ENCODE measurements around the gene AATF.
A peak's percentile ranks its signal among the peaks of the same experiment; 100 is the strongest.

Gene AATF, protein sequence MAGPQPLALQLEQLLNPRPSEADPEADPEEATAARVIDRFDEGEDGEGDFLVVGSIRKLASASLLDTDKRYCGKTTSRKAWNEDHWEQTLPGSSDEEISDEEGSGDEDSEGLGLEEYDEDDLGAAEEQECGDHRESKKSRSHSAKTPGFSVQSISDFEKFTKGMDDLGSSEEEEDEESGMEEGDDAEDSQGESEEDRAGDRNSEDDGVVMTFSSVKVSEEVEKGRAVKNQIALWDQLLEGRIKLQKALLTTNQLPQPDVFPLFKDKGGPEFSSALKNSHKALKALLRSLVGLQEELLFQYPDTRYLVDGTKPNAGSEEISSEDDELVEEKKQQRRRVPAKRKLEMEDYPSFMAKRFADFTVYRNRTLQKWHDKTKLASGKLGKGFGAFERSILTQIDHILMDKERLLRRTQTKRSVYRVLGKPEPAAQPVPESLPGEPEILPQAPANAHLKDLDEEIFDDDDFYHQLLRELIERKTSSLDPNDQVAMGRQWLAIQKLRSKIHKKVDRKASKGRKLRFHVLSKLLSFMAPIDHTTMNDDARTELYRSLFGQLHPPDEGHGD

DNA sequence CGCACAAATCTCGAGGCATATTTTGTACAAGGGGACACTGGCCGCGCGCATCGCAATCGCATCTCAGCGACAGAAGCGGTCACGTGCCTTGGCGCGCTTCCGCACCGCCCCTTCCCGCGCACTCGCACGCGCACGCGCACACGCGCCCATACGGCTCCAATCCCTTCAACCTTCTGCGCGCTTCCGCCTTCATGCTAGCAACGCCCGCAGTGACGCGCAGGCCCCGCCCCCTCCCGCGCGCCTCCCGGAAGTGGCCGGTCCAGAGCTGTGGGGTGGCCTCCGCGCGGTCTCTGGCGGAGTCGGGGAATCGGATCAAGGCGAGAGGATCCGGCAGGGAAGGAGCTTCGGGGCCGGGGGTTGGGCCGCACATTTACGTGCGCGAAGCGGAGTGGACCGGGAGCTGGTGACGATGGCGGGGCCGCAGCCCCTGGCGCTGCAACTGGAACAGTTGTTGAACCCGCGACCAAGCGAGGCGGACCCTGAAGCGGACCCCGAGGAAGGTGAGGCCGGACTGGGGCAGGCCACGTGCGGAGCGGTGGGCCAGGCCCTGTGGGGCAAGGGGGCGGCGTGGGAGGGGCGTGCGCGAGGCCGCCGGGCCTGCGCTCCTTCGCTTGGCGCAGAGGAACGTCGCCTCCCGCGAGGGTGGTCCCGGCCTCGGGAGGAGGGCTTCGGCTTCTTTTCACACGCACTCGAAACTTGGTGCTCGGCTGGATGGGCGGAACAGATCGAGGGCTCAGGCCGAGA lies at the start of gene AATF:
Gene AATF (plus strand): TSS at position 238 of the 744 bp plus-strand sequence. CDS start 172 bp downstream, at position 410.
- Histone ChIP-seq H3K4me3 (ENCODE audit: low read depth in 1 of 2, low read length in 2 of 2) (peak within 1 kb of the TSS; percentile 51 to 79), H3K9ac (ENCODE audit: low read length) (peak within 1 kb of the TSS; percentile 21), H3K4me1 (ENCODE audit: insufficient read depth, low read length) (peaks cover 23% of the 10 kb centered on the region), H3K27ac (ENCODE audit: low read depth, low read length) (peak within 1 kb of the TSS; percentile 83), H3K36me3 (ENCODE audit: insufficient read depth, low read length) (peaks cover 16% of the 10 kb centered on the region), H3K9me3 (ENCODE audit: low read length) (no peaks in the 10 kb centered on the region), H3K27me3 (ENCODE audit: control insufficient read depth in 1 of 2, insufficient read depth in 2 of 2, low read length in 2 of 2) (peaks cover 35 to 36% of the 10 kb centered on the region in 2 donors)

DNA sequence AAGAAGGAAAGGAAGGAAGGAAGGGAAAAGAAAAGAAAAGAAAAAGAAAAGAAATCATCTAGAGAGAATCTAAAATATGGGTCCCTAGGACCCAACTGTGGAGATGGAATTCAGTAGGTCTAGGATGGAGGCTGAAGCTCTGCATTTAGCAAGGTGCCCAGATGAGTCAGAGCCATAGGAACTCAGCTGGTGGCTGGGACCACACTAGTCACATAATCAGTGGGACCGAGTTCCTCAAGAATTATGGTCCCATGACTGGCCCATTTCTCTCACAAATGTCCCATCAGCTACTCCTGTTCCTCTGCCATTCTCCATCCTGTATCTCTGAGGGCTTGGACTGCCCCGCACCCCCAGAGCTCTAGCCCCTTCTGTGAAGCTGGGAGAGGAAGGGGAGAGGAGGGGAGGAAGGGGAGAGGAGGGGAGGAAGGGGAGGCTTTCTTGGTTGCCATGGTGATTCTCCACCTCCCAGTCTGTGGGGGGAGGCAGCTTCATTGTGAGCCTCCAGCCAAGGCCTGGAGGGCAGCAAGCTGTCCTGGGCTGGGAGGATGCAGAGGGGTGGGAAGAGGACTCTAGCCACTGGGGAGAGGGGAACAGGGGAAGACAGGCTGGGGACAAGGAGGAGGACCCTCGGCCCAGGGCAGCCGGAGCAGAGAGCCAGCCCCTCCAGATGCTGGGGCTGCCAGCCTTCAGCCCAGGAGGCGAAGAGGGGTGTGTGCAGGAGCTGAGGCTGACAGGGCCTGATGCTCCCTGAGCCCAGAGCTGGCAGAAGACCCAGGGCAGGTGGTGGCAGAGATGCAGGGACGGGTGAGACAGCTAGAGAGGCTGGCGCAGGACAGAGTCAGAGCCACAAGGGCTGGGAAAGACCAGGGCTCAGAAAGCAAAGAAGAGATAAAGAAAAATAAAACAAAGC lies 49.2 kb upstream of the AATF start:
- Histone ChIP-seq H3K9ac (ENCODE audit: low read length) (no peak overlapping the region), H3K27me3 (ENCODE audit: control insufficient read depth in 1 of 2, insufficient read depth in 2 of 2, low read length in 2 of 2) (no peaks in the 10 kb centered on the region), H3K4me1 (ENCODE audit: insufficient read depth, low read length) (no peaks in the 10 kb centered on the region), H3K4me3 (ENCODE audit: low read depth in 1 of 2, low read length in 2 of 2) (no peak overlapping the region), H3K9me3 (ENCODE audit: low read length) (no peaks in the 10 kb centered on the region), H3K36me3 (ENCODE audit: insufficient read depth, low read length) (no peaks in the 10 kb centered on the region), H3K27ac (ENCODE audit: low read depth, low read length) (no peak overlapping the region)

- no peak overlapping the region for H3K4me3 ChIP-seq (ENCODE audit: low read depth in 1 of 2, low read length in 2 of 2)
- H3K9me3 ChIP-seq (ENCODE audit: low read length): no peaks in the 10 kb centered on the region
- H3K36me3 ChIP-seq (ENCODE audit: insufficient read depth, low read length): no peaks in the 10 kb centered on the region
- H3K27ac ChIP-seq (ENCODE audit: low read depth, low read length): no peak overlapping the region
- H3K4me1 ChIP-seq (ENCODE audit: insufficient read depth, low read length): no peaks in the 10 kb centered on the region
- H3K27me3 ChIP-seq (ENCODE audit: control insufficient read depth in 1 of 2, insufficient read depth in 2 of 2, low read length in 2 of 2): no peaks in the 10 kb centered on the region
- no peak overlapping the region for H3K9ac ChIP-seq (ENCODE audit: low read length)
Observed at GRCh38 chr17:36900160-36900512, 48.6 kb upstream of the AATF start.

DNA sequence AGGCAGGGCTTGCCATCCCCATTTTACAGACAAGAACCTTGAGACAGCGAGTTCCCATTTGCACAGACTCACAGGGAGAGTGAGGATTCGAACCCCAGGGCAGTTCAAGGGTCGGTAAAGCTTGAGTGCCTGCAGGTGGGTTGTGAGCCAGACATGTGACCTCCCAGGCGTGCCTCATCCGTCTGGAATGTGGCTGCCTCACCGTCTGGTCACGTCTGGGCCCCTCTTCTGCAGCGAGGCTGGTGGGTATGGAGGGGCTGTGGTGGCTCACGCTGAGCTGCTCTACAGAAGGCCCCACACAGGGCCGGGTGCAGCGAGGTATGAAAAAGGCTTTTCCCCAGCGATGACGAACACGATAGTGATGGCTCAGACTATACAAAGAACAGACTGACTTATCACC lies 47.2 kb upstream of the AATF start:
- H3K27ac ChIP-seq (ENCODE audit: low read depth, low read length): no peak overlapping the region
- no peaks in the 10 kb centered on the region for H3K36me3 ChIP-seq (ENCODE audit: insufficient read depth, low read length)
- H3K4me3 ChIP-seq (ENCODE audit: low read depth in 1 of 2, low read length in 2 of 2): no peak overlapping the region
- H3K4me1 ChIP-seq (ENCODE audit: insufficient read depth, low read length): no peaks in the 10 kb centered on the region
- no peaks in the 10 kb centered on the region for H3K9me3 ChIP-seq (ENCODE audit: low read length)
- no peak overlapping the region for H3K9ac ChIP-seq (ENCODE audit: low read length)
- no peaks in the 10 kb centered on the region for H3K27me3 ChIP-seq (ENCODE audit: control insufficient read depth in 1 of 2, insufficient read depth in 2 of 2, low read length in 2 of 2)

DNA sequence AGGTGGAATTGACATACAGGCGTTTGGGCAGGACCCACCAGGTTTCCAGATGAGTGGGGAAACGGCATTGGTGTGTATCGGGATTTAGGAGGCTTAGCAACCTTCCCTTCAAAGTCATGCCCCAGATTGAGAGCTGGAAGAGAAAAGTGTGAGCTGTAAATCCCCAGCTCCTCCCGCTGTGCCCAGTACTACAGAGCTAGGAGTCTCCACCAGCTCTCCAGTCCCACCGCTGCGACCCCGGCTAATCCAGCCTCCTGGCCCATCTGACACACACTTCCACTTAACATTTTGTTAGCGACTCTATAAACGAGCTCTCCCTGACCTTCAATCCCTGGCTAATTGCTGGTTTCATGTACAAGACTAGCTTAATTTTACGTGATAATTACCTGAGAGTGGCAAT lies 41.3 kb upstream of the AATF start:
- H3K27me3 ChIP-seq (ENCODE audit: control insufficient read depth in 1 of 2, insufficient read depth in 2 of 2, low read length in 2 of 2): peaks cover 0 to 21% of the 10 kb centered on the region in 2 donors
- no peak overlapping the region for H3K9ac ChIP-seq (ENCODE audit: low read length)
- no peaks in the 10 kb centered on the region for H3K9me3 ChIP-seq (ENCODE audit: low read length)
- no peak overlapping the region for H3K27ac ChIP-seq (ENCODE audit: low read depth, low read length)
- no peaks in the 10 kb centered on the region for H3K36me3 ChIP-seq (ENCODE audit: insufficient read depth, low read length)
- no peak overlapping the region for H3K4me3 ChIP-seq (ENCODE audit: low read depth in 1 of 2, low read length in 2 of 2)
- no peaks in the 10 kb centered on the region for H3K4me1 ChIP-seq (ENCODE audit: insufficient read depth, low read length)

- Histone ChIP-seq H3K27ac (ENCODE audit: low read depth, low read length) (no peak overlapping the region), H3K27me3 (ENCODE audit: control insufficient read depth in 1 of 2, insufficient read depth in 2 of 2, low read length in 2 of 2) (peaks cover 0 to 26% of the 10 kb centered on the region in 2 donors), H3K4me1 (ENCODE audit: insufficient read depth, low read length) (no peaks in the 10 kb centered on the region), H3K4me3 (ENCODE audit: low read depth in 1 of 2, low read length in 2 of 2) (no peak overlapping the region), H3K9me3 (ENCODE audit: low read length) (no peaks in the 10 kb centered on the region), H3K9ac (ENCODE audit: low read length) (no peak overlapping the region), H3K36me3 (ENCODE audit: insufficient read depth, low read length) (no peaks in the 10 kb centered on the region)
Observed at GRCh38 chr17:36910513-36910912, 38.2 kb upstream of the AATF start.

- H3K4me1 ChIP-seq (ENCODE audit: insufficient read depth, low read length): no peaks in the 10 kb centered on the region
- no peak overlapping the region for H3K9ac ChIP-seq (ENCODE audit: low read length)
- H3K4me3 ChIP-seq (ENCODE audit: low read depth in 1 of 2, low read length in 2 of 2): no peak overlapping the region
- H3K36me3 ChIP-seq (ENCODE audit: insufficient read depth, low read length): no peaks in the 10 kb centered on the region
- peaks cover 0 to 26% of the 10 kb centered on the region in 2 donors for H3K27me3 ChIP-seq (ENCODE audit: control insufficient read depth in 1 of 2, insufficient read depth in 2 of 2, low read length in 2 of 2)
- no peak overlapping the region for H3K27ac ChIP-seq (ENCODE audit: low read depth, low read length)
- H3K9me3 ChIP-seq (ENCODE audit: low read length): no peaks in the 10 kb centered on the region
Observed at GRCh38 chr17:36911001-36911400, 37.8 kb upstream of the AATF start.

- Histone ChIP-seq H3K9me3 (ENCODE audit: low read length) (no peaks in the 10 kb centered on the region), H3K36me3 (ENCODE audit: insufficient read depth, low read length) (no peaks in the 10 kb centered on the region), H3K4me3 (ENCODE audit: low read depth in 1 of 2, low read length in 2 of 2) (no peak overlapping the region), H3K9ac (ENCODE audit: low read length) (no peak overlapping the region), H3K27ac (ENCODE audit: low read depth, low read length) (no peak overlapping the region), H3K4me1 (ENCODE audit: insufficient read depth, low read length) (no peaks in the 10 kb centered on the region), H3K27me3 (ENCODE audit: control insufficient read depth in 1 of 2, insufficient read depth in 2 of 2, low read length in 2 of 2) (peaks cover 0 to 26% of the 10 kb centered on the region in 2 donors)
Observed at GRCh38 chr17:36913132-36913531, 35.6 kb upstream of the AATF start.

DNA sequence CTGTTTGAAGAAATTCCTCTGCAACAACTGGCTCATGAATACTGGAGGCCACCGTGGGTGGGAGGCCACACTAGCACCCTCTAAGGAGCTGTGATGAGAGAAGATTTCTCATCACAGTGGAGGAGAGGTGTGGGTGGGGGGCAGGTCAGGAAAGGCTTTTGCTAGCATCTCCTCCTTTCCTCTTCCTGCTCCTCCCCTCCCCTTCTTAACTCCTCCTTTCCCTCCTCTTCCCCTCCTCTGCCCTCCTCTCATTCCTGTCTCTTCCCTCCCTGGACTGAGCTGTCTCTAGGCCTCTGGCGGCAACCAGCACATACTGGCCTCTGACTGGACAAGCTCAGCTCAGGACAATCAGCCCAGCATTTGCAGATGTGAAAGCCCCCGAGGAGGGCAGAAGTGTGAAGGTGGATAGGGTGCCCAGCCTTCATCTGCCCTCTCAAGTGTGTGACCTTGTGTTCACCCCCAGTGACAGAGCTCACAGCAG lies 30.5 kb upstream of the AATF start:
- H3K4me1 ChIP-seq (ENCODE audit: insufficient read depth, low read length): no peaks in the 10 kb centered on the region
- H3K36me3 ChIP-seq (ENCODE audit: insufficient read depth, low read length): no peaks in the 10 kb centered on the region
- H3K9ac ChIP-seq (ENCODE audit: low read length): no peak overlapping the region
- peaks cover 12 to 21% of the 10 kb centered on the region in 2 donors for H3K27me3 ChIP-seq (ENCODE audit: control insufficient read depth in 1 of 2, insufficient read depth in 2 of 2, low read length in 2 of 2)
- H3K27ac ChIP-seq (ENCODE audit: low read depth, low read length): no peak overlapping the region
- no peaks in the 10 kb centered on the region for H3K9me3 ChIP-seq (ENCODE audit: low read length)
- no peak overlapping the region for H3K4me3 ChIP-seq (ENCODE audit: low read depth in 1 of 2, low read length in 2 of 2)

GRCh38 chr17:36919407-36919968 lies 29.3 kb upstream of the AATF start:
- Histone ChIP-seq H3K4me3 (ENCODE audit: low read depth in 1 of 2, low read length in 2 of 2) (no peak overlapping the region), H3K27ac (ENCODE audit: low read depth, low read length) (no peak overlapping the region), H3K4me1 (ENCODE audit: insufficient read depth, low read length) (no peaks in the 10 kb centered on the region), H3K9me3 (ENCODE audit: low read length) (no peaks in the 10 kb centered on the region), H3K27me3 (ENCODE audit: control insufficient read depth in 1 of 2, insufficient read depth in 2 of 2, low read length in 2 of 2) (peaks cover 12 to 21% of the 10 kb centered on the region in 2 donors), H3K9ac (ENCODE audit: low read length) (no peak overlapping the region), H3K36me3 (ENCODE audit: insufficient read depth, low read length) (no peaks in the 10 kb centered on the region)

All from muscle layer of colon (tissue), 2 donors.